LNCaP clone FGC (cell line): ENCODE measurements around the gene NCBP1.
A peak's percentile ranks its signal among the peaks of the same experiment; 100 is the strongest.
"Not testable (repeated sequence)": the region's sequence is repeated elsewhere in the genome, so short reads cannot be mapped to it uniquely, and the experiment has no call there.

Source experiments
- DNase-seq: peaks from one replicate; pipeline ENCODE4 v3.0.0-alpha.2; 2011; ENCODE audit warnings: low read depth
- H3K4me3 ChIP-seq: 2 replicates; pipeline ENCODE4 v1.5.1; 2011; ENCODE audit warnings: mild to moderate bottlenecking, low read depth, low read length, control low read depth
- TF ChIP-seq, protein P1 (sequence below): IDR thresholded peaks from 2 replicates; pipeline ENCODE4 v1.5.1; 2012; ENCODE audit warnings: mild to moderate bottlenecking; ENCODE audit not compliant: control insufficient read depth, insufficient read depth; ENCODE audit errors: extremely low read depth

Gene NCBP1

DNA sequence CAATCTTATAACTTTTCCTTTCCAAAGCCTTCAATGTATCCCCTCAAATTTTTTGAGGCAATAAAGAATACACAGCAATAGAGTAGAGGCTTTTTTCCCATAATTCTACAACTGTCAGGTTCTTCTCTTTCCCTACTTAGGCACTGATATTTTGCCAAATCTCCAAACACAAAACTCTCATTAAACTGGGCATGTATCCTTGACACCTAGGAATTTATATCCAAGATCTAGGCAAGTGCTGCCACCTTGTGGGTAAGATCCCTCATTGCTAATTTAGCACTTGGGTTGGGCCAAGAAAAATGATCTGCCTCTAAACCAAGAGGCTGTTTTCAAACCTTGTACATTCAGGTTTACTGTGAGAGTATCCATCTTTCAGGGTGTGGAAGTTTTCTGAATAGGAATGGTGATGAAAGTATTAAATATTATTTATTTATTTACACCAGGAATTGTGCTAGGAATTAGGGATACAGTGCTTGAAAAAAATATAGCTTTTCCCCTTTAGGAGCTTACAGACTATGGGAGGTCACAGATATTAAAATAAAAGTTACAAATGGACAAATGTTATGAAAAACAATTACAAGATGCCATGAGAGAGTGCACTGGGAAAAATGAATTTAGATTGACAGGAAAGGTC, 18.1 kb upstream of the NCBP1 start:
- no peak overlapping the region for H3K4me3 ChIP-seq
- TF ChIP-seq, protein P1, sequence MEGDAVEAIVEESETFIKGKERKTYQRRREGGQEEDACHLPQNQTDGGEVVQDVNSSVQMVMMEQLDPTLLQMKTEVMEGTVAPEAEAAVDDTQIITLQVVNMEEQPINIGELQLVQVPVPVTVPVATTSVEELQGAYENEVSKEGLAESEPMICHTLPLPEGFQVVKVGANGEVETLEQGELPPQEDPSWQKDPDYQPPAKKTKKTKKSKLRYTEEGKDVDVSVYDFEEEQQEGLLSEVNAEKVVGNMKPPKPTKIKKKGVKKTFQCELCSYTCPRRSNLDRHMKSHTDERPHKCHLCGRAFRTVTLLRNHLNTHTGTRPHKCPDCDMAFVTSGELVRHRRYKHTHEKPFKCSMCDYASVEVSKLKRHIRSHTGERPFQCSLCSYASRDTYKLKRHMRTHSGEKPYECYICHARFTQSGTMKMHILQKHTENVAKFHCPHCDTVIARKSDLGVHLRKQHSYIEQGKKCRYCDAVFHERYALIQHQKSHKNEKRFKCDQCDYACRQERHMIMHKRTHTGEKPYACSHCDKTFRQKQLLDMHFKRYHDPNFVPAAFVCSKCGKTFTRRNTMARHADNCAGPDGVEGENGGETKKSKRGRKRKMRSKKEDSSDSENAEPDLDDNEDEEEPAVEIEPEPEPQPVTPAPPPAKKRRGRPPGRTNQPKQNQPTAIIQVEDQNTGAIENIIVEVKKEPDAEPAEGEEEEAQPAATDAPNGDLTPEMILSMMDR, result peak; percentile 86
- peak; percentile 69 for DNase-seq

DNA sequence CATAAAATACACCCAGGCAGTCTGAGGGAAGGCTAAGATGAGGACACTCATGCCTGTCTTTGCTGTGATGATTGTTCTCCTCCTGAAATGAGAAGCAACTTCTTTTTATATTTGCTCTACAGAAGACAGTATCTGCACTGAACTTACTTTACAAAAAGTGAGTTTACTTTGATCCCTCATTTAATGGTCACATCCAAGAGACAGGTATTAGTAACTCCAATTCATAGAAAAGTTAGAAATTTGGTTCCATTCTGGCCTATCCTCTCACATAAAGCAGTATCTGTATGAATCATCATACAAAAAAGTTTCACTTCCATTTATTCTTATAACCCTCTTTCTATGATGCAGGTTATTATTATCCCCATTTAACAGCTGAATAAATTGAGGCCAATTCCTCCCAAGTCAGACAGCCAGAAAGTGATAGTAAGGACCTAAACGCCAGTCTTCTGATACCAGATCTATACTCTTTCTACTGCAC, 15.6 kb upstream of the NCBP1 start:
- TF ChIP-seq, protein P1, result no peak
- no peak for DNase-seq
- no peak overlapping the region for H3K4me3 ChIP-seq

DNA sequence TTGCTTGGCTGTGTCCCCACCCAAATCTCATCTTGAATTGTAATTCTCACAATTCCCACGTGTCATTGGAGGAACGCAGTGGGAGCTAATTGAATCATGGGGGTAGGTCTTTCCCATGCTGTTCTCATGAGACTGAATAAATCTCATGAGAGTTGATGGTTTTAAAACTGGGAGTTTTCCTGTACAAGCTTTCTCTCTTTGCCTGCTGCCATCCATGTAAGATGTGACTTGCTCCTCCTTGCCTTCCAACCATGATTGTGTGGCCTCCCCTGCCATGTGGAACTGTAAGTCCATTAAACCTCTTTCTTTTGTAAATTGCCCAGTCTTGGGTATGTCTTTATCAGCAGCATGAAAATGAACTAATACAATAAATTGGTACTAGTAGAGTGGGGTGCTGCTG, 13.6 kb upstream of the NCBP1 start:
- DNase-seq, H3K4me3 ChIP-seq: not testable (repeated sequence)

DNA sequence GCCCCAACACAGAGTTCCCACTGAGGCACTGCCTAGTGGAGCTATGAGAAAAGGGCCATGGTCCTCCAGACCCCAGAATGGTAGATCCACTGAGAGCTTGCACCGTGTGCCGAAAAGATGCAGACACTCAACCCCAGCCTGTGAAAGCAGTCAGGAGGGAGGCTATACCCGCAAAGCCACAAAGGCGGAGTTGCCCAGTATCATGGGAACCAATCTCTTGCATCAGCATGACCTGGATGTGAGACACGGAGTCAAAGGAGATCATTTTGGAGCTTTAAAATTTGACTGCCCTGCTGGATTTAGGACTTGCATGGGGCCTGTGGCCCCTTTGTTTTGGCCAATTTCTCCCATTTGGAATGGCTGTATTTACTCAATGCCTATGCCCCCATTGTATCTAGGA, 11.1 kb upstream of the NCBP1 start:
- not testable (repeated sequence) for DNase-seq, H3K4me3 ChIP-seq

DNA sequence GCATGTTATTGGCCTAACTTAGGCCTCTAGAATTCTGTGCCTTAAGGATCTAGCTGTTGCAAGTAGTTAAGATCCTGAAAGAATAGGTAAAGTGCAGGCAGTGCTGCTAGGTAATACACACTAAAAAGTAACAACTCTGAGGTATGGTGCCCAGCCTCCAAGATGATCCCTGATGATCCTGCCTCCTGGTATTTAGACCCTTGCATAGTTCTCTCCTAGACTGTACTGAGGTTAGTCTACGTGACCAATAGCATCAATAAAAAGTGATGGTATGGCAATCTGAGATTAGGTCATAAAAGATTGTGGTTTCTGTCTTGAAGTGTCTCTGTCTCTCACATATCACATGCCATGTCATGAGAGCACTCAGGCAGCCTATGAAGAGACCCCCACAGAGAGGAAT, 9.7 kb upstream of the NCBP1 start:
- TF ChIP-seq, protein P1, result no peak
- no peak overlapping the region for H3K4me3 ChIP-seq

DNA sequence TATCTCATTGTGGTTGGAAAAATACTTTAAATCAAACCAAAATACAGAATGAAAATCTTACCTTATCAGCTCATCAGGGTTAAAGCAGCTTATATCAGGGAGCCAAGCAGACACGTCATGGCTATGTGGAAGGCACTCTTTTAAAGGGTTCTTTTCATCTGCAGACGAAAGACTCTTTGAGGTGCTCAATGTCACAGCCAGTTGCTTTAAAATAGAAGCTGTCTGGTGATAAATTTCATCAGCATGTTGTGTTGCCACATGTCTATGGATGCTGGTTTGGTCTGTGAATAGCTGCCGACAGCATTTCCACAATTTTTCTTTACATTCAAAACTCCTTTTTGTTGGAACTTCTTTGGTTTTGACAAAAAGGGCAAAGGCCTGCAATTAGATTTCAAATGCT, 8.0 kb upstream of the NCBP1 start:
- no peak overlapping the region for H3K4me3 ChIP-seq
- TF ChIP-seq, protein P1, result no peak
- no peak for DNase-seq

More for the DNA sequence above, 9.7 kb upstream of the NCBP1 start:
- DNase-seq, result no peak

DNA sequence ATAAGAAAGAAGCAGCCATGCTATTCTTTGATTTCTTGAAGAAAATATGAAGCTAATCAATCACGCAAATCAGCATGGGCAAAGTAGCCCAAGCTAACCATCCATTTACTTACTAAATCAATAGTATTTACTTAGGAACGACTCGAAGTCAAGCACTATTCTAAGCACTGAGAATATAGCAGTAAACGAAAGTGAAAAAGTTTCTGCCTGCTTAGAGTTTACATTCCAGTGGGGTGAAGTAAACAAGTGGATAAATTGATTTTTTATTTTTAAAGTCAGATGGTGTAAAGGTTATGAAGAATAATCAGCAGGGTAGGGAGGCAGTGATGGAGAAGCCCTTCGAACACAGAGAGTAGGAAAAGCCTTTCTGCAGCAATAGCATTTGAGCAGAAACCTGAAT, 6.0 kb upstream of the NCBP1 start:
- TF ChIP-seq, protein P1, result no peak
- no peak for DNase-seq
- H3K4me3 ChIP-seq, result no peak overlapping the region

DNA sequence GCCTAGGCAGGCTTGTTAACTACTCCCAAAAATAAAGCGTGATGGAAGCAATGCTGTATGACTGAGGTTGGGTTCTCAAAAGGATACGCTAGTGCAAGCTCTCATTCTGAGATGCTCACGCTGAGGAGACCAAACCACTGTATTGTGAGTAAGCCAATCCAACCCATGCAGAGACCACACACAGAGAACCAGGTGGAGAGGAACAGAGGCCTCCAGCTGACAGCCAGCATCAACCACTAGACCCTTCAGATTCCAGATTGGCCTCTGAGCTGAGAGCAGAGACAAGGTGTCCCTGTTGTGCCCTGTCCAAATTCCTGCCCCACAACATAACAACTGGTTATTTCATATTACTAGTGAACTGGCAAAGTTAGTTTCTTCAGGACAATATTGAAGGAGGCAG, 5.0 kb upstream of the NCBP1 start:
- no peak for DNase-seq
- TF ChIP-seq, protein P1, result no peak
- no peak overlapping the region for H3K4me3 ChIP-seq
